ENCODE data around the gene TXNDC5.

The TXNDC5 gene

GRCh38 chr6:7920425-7920824 is 9.8 kb upstream of the TXNDC5 start:
- Histone ChIP-seq H3K4me3 (replicated peaks; ENCODE audit: low read depth, low read length) (no peak overlapping the region), H3K27me3 (replicated peaks; ENCODE audit: control insufficient read depth, insufficient read depth, low read length) (no peaks in the 10 kb centered on the region), H3K36me3 (ENCODE audit: control insufficient read depth, insufficient read depth, low read length) (no peaks in the 10 kb centered on the region)
- no peak for DNase-seq (ENCODE audit: extremely low read depth, insufficient read length)
- TF ChIP-seq, protein P1, sequence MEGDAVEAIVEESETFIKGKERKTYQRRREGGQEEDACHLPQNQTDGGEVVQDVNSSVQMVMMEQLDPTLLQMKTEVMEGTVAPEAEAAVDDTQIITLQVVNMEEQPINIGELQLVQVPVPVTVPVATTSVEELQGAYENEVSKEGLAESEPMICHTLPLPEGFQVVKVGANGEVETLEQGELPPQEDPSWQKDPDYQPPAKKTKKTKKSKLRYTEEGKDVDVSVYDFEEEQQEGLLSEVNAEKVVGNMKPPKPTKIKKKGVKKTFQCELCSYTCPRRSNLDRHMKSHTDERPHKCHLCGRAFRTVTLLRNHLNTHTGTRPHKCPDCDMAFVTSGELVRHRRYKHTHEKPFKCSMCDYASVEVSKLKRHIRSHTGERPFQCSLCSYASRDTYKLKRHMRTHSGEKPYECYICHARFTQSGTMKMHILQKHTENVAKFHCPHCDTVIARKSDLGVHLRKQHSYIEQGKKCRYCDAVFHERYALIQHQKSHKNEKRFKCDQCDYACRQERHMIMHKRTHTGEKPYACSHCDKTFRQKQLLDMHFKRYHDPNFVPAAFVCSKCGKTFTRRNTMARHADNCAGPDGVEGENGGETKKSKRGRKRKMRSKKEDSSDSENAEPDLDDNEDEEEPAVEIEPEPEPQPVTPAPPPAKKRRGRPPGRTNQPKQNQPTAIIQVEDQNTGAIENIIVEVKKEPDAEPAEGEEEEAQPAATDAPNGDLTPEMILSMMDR (IDR thresholded peaks at IDR 0.05; ENCODE audit: insufficient read depth, low read length, poor library complexity, severe bottlenecking) = no peak

DNA sequence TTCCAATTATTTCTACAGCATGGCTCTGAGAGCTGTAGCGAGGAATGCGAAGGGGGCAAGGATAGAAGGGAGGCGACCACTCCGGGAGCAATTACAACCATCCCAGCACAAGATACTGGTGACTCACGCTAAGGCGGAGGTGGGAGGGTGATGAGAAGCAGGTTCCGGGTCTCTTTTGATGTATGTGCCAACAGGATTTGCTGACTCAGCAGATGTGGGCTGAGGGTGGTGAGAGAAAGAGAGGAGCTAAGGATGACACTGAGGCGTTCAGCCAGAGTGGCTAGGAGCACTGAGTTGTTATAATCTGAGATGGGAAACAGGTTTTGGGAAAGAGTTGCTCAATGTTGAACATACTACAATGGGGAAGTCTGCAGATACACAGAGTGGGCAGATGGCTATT is 9.3 kb upstream of the TXNDC5 start:
- no peaks in the 10 kb centered on the region for H3K36me3 ChIP-seq (ENCODE audit: control insufficient read depth, insufficient read depth, low read length)
- TF ChIP-seq, protein P1 (IDR thresholded peaks at IDR 0.05; ENCODE audit: insufficient read depth, low read length, poor library complexity, severe bottlenecking) = no peak
- no peaks in the 10 kb centered on the region for H3K27me3 ChIP-seq (replicated peaks; ENCODE audit: control insufficient read depth, insufficient read depth, low read length)
- no peak for DNase-seq (ENCODE audit: extremely low read depth, insufficient read length)
- H3K4me3 ChIP-seq (replicated peaks; ENCODE audit: low read depth, low read length) = no peak overlapping the region

- no peak for DNase-seq (ENCODE audit: extremely low read depth, insufficient read length)
- TF ChIP-seq, protein P1 (IDR thresholded peaks at IDR 0.05; ENCODE audit: insufficient read depth, low read length, poor library complexity, severe bottlenecking) = no peak
- Histone ChIP-seq H3K4me3 (replicated peaks; ENCODE audit: low read depth, low read length) (no peak overlapping the region), H3K27me3 (replicated peaks; ENCODE audit: control insufficient read depth, insufficient read depth, low read length) (no peaks in the 10 kb centered on the region), H3K36me3 (ENCODE audit: control insufficient read depth, insufficient read depth, low read length) (no peaks in the 10 kb centered on the region)
Measured at GRCh38 chr6:7918403-7918802, 7.8 kb upstream of the TXNDC5 start.

DNA sequence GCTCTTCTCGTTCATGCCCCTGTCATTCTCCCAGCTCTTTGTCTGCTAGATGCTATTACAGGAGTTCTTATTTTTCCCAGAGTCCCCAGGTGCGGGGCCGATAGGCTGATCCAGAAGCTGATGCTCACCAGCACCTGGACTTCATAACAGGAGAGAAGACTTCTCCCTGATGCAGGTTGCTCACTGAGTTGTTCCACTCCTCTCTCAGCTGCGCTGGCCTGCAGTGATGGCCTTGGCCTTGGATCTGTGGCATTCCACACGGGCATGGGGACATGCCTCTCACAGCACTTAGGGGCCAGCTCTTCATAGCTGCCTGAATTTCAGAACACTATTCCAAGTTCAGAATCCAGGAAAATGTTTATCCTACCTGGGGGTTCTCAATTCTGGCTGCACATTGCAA is 7.1 kb upstream of the TXNDC5 start:
- TF ChIP-seq, protein P1 (IDR thresholded peaks at IDR 0.05; ENCODE audit: insufficient read depth, low read length, poor library complexity, severe bottlenecking) = no peak
- no peak overlapping the region for H3K4me3 ChIP-seq (replicated peaks; ENCODE audit: low read depth, low read length)
- no peak for DNase-seq (ENCODE audit: extremely low read depth, insufficient read length)

GRCh38 chr6:7916959-7917358 is 6.4 kb upstream of the TXNDC5 start:
- H3K36me3 ChIP-seq (ENCODE audit: control insufficient read depth, insufficient read depth, low read length) = no peaks in the 10 kb centered on the region
- peak overlapping the region; percentile 9; the same call in 1 of the 2 replicates for H3K4me3 ChIP-seq (replicated peaks; ENCODE audit: low read depth, low read length)
- TF ChIP-seq, protein P1 (IDR thresholded peaks at IDR 0.05; ENCODE audit: insufficient read depth, low read length, poor library complexity, severe bottlenecking) = no peak
- peak; percentile 58 for DNase-seq (ENCODE audit: extremely low read depth, insufficient read length)
- no peaks in the 10 kb centered on the region for H3K27me3 ChIP-seq (replicated peaks; ENCODE audit: control insufficient read depth, insufficient read depth, low read length)

More for the DNA sequence above, 7.1 kb upstream of the TXNDC5 start:
- no peaks in the 10 kb centered on the region for H3K27me3 ChIP-seq (replicated peaks; ENCODE audit: control insufficient read depth, insufficient read depth, low read length)
- no peaks in the 10 kb centered on the region for H3K36me3 ChIP-seq (ENCODE audit: control insufficient read depth, insufficient read depth, low read length)
